Measurements from ENCODE around the gene PTGES.
A peak's percentile ranks its signal among the peaks of the same experiment; 100 is the strongest.

PTGES gene

GRCh38 chr9:129719135-129719534, 33.7 kb downstream of the PTGES start:
- DNase-seq (ENCODE audit: low read depth in 2 of 2): no peak

- DNase-seq (ENCODE audit: low read depth in 2 of 2): no peak
Measured at GRCh38 chr9:129718647-129719046, 34.2 kb downstream of the PTGES start.

DNA sequence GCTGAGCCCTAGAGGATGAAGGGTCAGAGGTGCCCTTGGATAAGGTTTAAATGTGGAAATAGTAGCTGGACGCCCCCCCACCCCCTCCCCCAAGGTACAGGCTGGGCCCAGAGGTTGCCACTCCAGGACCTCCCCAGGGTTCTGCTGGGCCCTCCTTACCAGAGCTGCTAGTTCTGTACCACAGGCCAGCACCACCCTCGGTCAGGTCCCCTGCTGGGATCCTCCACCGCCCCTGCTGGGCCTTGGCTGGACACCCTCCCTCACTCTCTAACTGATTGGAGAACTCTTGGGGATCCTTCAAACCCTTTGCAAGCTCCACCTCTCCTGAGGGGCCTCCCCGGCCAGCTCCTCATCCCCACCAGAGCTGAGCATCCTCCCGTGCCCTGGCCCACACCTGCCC, 34.9 kb downstream of the PTGES start:
- DNase-seq (ENCODE audit: low read depth in 2 of 2): no peak

DNA sequence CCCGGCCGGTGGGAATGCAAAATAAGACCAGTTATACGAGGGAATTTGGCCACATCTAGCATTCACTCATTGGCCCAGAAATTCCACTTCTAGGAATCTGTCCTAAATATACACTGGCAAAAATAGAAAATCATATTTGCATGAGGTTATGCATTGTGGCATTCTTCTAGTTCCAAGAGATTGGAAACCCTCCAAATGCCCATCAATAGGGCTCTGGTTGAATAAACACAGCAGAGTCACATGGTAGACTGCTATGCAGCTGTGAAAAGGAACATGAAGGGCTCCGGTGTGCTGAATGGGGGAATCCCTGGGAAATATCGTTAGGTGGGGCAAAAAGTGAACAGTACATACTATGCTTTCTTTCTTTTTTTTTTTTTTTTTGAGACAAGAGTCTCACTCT, 36.8 kb downstream of the PTGES start:
- DNase-seq (ENCODE audit: low read depth in 2 of 2): no peak

GRCh38 chr9:129714511-129715061, 38.3 kb downstream of the PTGES start:
- no peak for DNase-seq (ENCODE audit: low read depth in 2 of 2)

- no peak for DNase-seq (ENCODE audit: low read depth in 2 of 2)
Measured at GRCh38 chr9:129713402-129713679, 39.5 kb downstream of the PTGES start.

DNA sequence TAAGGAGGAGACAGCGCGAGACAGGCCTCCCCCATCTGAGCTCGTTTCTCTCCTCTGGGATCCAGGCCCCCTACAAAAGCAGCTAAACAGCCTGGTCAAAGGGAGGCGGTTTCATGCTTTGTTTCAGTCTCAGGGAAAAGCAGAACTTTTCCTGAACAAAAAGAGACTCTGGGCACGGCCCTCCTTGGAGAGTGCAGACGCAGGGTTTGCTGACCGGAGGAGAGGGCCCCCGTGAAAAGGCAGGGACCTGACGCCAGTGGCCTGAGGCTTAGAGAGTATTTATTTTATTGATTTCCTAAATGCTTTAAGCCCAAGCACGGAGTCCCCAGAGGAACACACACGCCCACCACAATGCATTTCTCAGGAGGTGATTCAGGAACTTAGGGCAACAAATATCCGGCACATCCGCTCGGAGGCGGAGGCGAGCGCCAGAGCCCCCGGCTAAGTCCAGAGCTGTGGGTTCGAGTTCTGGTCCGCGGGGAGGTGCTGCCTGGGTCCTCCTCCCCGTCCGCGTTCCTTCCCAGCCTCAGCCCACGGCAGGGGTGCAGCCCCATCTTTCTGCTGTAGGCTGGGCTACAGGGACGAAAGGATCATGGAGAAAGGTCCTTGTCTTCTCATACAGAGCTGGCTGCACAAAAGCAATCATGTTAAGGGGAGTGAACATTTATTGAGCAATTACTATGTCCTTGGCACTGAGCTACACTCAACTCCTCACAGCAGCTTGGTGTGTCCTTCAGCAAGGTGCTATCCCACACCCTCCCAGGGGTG, 40.0 kb downstream of the PTGES start:
- no peak for DNase-seq (ENCODE audit: low read depth in 2 of 2)

- no peak for DNase-seq (ENCODE audit: low read depth in 2 of 2)
Measured at GRCh38 chr9:129710169-129710453, 42.7 kb downstream of the PTGES start.

- DNase-seq (ENCODE audit: low read depth in 2 of 2): no peak
Measured at GRCh38 chr9:129709438-129710168, 43.2 kb downstream of the PTGES start.

DNA sequence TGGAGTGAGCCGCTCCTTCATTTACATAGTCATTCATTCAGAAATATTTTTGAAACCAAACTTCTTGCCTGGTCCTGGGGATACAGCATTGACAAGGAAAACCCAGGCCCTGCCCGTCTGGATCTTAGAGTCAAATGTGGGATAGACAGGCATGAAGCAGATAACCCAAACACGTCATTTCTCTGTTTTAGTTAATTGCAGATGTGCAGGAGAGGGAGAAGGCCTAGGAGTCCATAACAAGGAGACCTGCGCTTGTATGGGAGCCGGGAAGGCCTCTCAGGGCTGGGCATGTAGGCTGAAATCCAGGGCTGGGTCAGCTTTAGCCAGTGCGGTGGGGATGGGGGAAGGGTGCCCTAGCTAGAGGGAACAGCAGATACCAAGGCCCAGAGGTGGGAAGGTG, 44.0 kb downstream of the PTGES start:
- no peak for DNase-seq (ENCODE audit: low read depth in 2 of 2)

- DNase-seq (ENCODE audit: low read depth in 2 of 2): no peak
Measured at GRCh38 chr9:129704807-129705206, 48.0 kb downstream of the PTGES start.

DNA sequence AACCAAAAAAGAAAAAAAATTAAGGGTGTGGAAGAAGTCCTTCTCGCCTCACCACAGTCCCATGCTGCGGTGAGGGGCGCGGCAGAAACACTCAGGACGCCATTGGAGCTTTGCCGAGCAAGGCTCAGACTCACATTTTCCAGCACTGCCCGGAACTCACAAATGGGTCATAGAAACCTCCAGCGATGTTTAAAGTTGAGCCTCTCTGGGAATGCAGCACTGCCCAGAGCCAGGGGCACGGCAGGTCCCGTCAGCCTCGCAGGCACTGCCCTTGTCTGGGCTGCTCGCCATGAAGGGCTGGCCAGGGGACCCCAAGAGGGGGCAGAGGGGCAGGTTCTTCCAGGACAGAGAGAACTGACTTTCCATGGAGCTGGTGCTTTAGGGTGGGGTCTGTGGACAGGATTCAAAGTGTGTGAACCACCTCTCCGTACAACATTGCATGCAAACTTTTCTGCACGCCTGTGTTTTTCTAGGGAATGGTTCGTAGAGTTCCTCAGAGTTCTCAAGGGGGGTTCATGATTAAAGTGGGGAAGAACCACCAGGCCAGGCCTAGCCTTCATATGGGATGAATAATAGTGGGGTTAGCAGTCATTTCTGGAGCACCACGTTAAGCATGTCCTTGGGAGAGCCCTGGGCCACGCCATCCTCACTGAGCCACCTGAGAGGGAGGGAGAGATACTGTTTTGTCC, 49.0 kb downstream of the PTGES start:
- no peak for DNase-seq (ENCODE audit: low read depth in 2 of 2)

DNA sequence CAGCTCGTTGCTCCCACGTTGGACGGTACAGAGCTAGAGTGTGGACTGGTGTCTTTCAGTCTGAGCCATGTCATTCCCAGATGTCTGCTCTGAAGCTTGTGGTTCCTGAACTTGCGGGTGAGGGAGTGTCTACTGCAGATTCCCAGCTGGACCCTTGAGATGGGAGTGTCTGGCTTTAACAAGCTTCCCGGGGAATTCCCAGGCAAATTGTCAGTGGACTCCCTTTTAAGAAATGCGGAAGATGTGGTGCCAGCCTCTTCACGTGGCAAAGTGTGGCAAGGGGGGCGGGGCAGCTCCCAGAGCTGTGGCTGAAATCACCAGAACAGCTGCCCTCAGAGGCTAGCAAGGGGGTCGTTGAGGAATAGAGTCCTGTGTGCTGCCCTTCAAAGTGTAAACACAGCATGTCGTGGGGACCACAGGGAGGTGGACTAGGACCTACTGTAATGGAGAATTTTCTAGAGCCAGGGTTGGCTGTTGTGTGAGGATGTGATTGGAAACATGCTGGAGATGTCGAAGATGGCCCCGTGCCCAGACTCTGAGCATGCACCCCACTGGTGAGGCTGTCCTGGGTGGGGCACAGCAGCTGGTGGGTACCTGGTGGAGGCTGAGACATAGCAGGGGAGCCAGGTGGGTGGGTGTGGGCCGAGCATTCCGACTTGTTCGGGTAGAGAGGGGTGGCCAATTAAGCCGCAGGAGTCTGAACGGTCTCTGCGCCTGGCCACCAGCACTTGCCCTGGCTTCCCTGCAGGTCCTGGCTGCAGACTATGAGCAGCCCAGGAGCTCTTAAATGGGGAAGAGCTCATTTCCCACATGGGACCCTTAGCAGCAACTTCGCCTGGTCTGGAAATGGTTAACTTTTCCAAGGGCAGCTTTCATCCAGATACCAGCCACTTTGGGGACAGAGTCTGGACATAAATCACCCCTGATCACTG, 50.0 kb downstream of the PTGES start:
- no peak for DNase-seq (ENCODE audit: low read depth in 2 of 2)

GRCh38 chr9:129701549-129701948, 51.3 kb downstream of the PTGES start:
- DNase-seq (ENCODE audit: low read depth in 2 of 2): no peak

- no peak for DNase-seq (ENCODE audit: low read depth in 2 of 2)
Measured at GRCh38 chr9:129701054-129701453, 51.8 kb downstream of the PTGES start.

DNA sequence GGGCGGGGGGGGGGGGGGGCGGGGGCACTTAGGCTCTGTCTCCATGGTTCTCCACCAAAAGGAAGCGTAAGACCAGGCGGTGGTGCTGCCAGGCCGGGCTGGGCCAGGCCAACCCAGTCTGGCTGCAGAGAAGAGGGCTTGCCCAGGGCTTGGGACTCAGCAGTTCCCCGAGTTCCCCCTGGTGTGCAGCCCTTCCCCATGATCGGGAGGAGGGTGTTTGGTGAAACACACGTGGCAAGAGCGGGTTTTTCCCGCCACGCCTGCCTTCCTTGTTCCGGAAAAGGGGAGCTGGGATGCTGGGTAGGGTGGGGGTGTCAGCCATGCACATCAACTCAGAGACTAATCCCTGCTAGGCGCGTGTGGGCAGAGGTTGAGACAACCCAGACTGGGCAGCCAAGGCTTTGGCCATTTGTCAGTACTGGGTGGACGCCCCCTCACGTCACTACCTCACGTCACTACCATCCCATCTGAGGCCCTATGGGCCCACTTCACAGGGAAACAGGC, 54.5 kb downstream of the PTGES start:
- no peak for DNase-seq (ENCODE audit: low read depth in 2 of 2)

- peak in 1 of 2 donors; percentile 46 for DNase-seq (ENCODE audit: low read depth in 2 of 2)
Measured at GRCh38 chr9:129697656-129698253, 55.1 kb downstream of the PTGES start.

- no peak for DNase-seq (ENCODE audit: low read depth in 2 of 2)
Measured at GRCh38 chr9:129696944-129697655, 55.7 kb downstream of the PTGES start.

DNA sequence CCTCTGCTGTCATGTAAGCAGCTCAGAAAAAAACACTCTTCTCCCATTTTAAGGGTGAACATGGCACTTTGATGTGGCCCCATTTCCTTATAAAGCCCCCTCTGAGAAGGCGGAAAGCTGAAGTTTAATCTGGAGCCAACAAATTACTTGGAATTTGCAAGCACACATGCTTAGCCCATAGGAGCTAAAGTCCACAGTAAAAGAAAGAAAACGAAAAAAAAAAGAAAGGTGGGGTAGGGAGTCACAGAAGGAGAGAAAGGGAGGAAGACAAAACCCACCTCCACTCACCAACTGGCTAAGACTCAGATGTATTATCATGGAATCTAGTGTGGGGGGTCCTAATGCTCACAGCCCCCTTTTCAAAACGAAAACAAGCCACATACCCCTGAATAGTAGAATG, 57.0 kb downstream of the PTGES start:
- DNase-seq (ENCODE audit: low read depth in 2 of 2): no peak

GRCh38 chr9:129694243-129694646, 58.6 kb downstream of the PTGES start:
- no peak for DNase-seq (ENCODE audit: low read depth in 2 of 2)

DNA sequence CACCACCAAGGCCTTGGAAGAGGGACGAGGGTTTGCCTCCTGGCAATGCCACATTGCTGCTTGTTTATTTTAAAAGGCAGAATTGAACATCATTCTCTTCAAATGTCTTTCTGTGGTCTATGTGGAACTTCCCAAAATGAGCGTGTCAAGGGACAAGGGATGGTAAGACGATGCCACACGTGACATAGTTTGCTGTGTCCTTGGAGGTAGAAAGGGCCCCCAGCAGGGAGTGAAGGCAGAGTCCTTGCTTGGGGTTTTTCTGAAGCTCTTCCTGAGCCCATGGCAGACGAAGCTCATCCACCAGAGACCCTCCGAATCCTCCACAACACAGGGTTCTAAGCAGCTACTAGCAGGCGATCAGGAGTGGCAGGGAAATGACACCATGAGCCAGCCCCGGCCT, 59.1 kb downstream of the PTGES start:
- DNase-seq (ENCODE audit: low read depth in 2 of 2): no peak
